NCI-H1092 (cell line): Measurements from ENCODE around the gene POMC.
"Not testable (repeated sequence)": the region's sequence is repeated elsewhere in the genome, so short reads cannot be mapped to it uniquely, and the experiment has no call there.

Experiments used
- DNase-seq: peaks from one replicate; lab custom pipeline; 2025; lab: John Stamatoyannopoulos, UW

POMC gene

GRCh38 chr2:25176541-25177181 is 8.3 kb upstream of the POMC start:
- no peak for DNase-seq

GRCh38 chr2:25176138-25176537 is 7.8 kb upstream of the POMC start:
- no peak for DNase-seq

- no peak for DNase-seq
Observed at GRCh38 chr2:25174192-25174861, 5.9 kb upstream of the POMC start.

- DNase-seq = no peak
Observed at GRCh38 chr2:25173719-25174118, 5.3 kb upstream of the POMC start.

- DNase-seq = no peak
Observed at GRCh38 chr2:25170888-25171287, 2.5 kb upstream of the POMC start.

GRCh38 chr2:25169073-25169470 is 692 bp upstream of the POMC start:
- DNase-seq = no peak

GRCh38 chr2:25165992-25166875 is 2.1 kb downstream of the POMC start:
- DNase-seq = peak; percentile 17

- DNase-seq = no peak
Observed at GRCh38 chr2:25164561-25164960, 3.8 kb downstream of the POMC start.

- not testable (repeated sequence) for DNase-seq
Observed at GRCh38 chr2:25162061-25162460, 6.3 kb downstream of the POMC start.

GRCh38 chr2:25161055-25161781 is 7.2 kb downstream of the POMC start:
- DNase-seq = no peak

GRCh38 chr2:25160376-25160775 is 8.0 kb downstream of the POMC start:
- no peak for DNase-seq

- no peak for DNase-seq
Observed at GRCh38 chr2:25159949-25160348, 8.4 kb downstream of the POMC start.

GRCh38 chr2:25158096-25158852 is 10.1 kb downstream of the POMC start:
- no peak for DNase-seq

GRCh38 chr2:25155401-25155800 is 13.0 kb downstream of the POMC start:
- no peak for DNase-seq

- no peak for DNase-seq
Observed at GRCh38 chr2:25151718-25152117, 16.7 kb downstream of the POMC start.

GRCh38 chr2:25150993-25151392 is 17.4 kb downstream of the POMC start:
- not testable (repeated sequence) for DNase-seq

GRCh38 chr2:25149646-25150045 is 18.7 kb downstream of the POMC start:
- DNase-seq = no peak

GRCh38 chr2:25146896-25147295 is 21.5 kb downstream of the POMC start:
- DNase-seq = no peak

- DNase-seq = no peak
Observed at GRCh38 chr2:25145803-25146202, 22.6 kb downstream of the POMC start.

- DNase-seq = no peak
Observed at GRCh38 chr2:25141120-25141519, 27.3 kb downstream of the POMC start.

GRCh38 chr2:25140535-25140934 is 27.8 kb downstream of the POMC start:
- not testable (repeated sequence) for DNase-seq
